Stomach (tissue), 9 donors: ENCODE results near the gene ZNF423. TPM values are rescaled to one million over a fixed set of nuclear protein-coding genes. Genes with fewer than 3 reads are reported as not detected.

ENCODE experiments used
- DNase-seq, 2 donors: peaks; one replicate each; pipeline versions ENCODE4 v3.0.0 to v3.0.0-alpha.2; 2013 to 2019
- H3K27ac ChIP-seq, 5 donors: fragments of 200-600 bp in 4 of 5; sonication (generic) in 4 of 5; one replicate each; pipeline ENCODE4 v1.5.1; 2013 to 2019; ENCODE audit warnings: mild to moderate bottlenecking in 1 of 5, moderate library complexity in 1 of 5
- H3K27me3 ChIP-seq, 3 donors: fragments of 200-600 bp; sonication (generic); one replicate each; pipeline ENCODE4 v1.5.1; 2017 to 2019; ENCODE audit warnings: mixed run types in 1 of 3
- H3K36me3 ChIP-seq, 4 donors: fragments of 200-600 bp; sonication (generic); 1 replicate in 3 of 4; 2 replicates in 1 of 4; pipeline ENCODE4 v1.5.1; 2016 to 2019
- H3K4me1 ChIP-seq, 4 donors: fragments of 200-600 bp; sonication (generic); one replicate each; pipeline ENCODE4 v1.5.1; 2016 to 2019
- H3K4me3 ChIP-seq, 4 donors: fragments of 200-600 bp; sonication (generic) in 3 of 4; one replicate each; pipeline ENCODE4 v1.5.1; 2016 to 2019; ENCODE audit warnings: mild to moderate bottlenecking in 1 of 4
- H3K9me3 ChIP-seq, 4 donors: fragments of 200-600 bp; sonication (generic); one replicate each; pipeline ENCODE4 v1.5.1; 2016 to 2019
- CTCF ChIP-seq, 7 experiments: fragments of 450-650 bp in 4 of 7; fragments of 200-600 bp in 3 of 7; sonication (generic) in 3 of 7; IDR thresholded peaks; one replicate each; pipeline ENCODE4 v1.5.1; 2016 to 2019; ENCODE audit warnings: antibody characterized with exemption in 7 of 7, control low read depth in 2 of 7, mild to moderate bottlenecking in 1 of 7
- EP300 ChIP-seq: sonication (generic); formaldehyde crosslinking; IDR thresholded peaks from one replicate; pipeline ENCODE4 v1.6.1; 2017; ENCODE audit warnings: antibody characterized with exemption
- POLR2A ChIP-seq, 4 donors: fragments of 450-650 bp; IDR thresholded peaks; one replicate each; pipeline ENCODE4 v1.6.1; 2016; ENCODE audit warnings: antibody characterized with exemption in 4 of 4, control low read depth in 2 of 4, mild to moderate bottlenecking in 1 of 4, moderate library complexity in 1 of 4
- POLR2AphosphoS5 ChIP-seq, 3 donors: sonication (generic); formaldehyde crosslinking; IDR thresholded peaks; one replicate each; pipeline ENCODE4 v1.6.1; 2016; ENCODE audit warnings: antibody characterized with exemption in 3 of 3
- WGBS, 5 donors: extraction: QIAGEN DNeasy Blood & Tissue Kit in 3 of 5; methylation state at CpG; one replicate each; pipeline versions ENCODE4 v1.1.5 to v1.1.7; 2013 to 2018; 5-methylcytosine and 5-hydroxymethylcytosine counted together
- intact Hi-C: fragments of 100-400 bp; cut with DNase I; formaldehyde crosslinking; loops from one replicate; pipeline ENCODE4 v1.15.1; 2023; ENCODE audit warnings: low total_unique reads
- polyA plus RNA-seq, 3 donors: library from polyadenylated mRNA; stranded (reverse); fragments of 200-250 nt; gene quantifications; one replicate each; pipeline ENCODE4 v1.2.3, GENCODE V29; 2013
- total RNA-seq, 5 donors: library from RNA; depleted of rRNA; stranded (reverse); fragments of >200 nt; gene quantifications; one replicate each; pipeline versions ENCODE4 v1.1.0 to v1.2.3, GENCODE V29; 2014 to 2016
- donor health status: healthy with polysubstance abuse.
- donor health status: Bipolar disorder and iron deficiency.
- donor health status: healthy.

The ZNF423 gene
- total and polyA plus RNA-seq, 8 donors: 0.29 to 3.5 (median 1.0) TPM

GRCh38 chr16:49700251-49701064, 155.5 kb downstream of the ZNF423 start:
- H3K4me3 ChIP-seq: no peak overlapping the region
- no peaks in the 10 kb centered on the region for H3K9me3 ChIP-seq
- peak overlapping the region in 3 of 5 donors; percentile 48 to 74 (median 72) for H3K27ac ChIP-seq
- H3K27me3 ChIP-seq: peaks cover 0 to 24% (median 0%) of the 10 kb centered on the region in 3 donors
- peaks cover 0 to 52% (median 28%) of the 10 kb centered on the region in 4 donors for H3K4me1 ChIP-seq
- 41 to 67% (median 64%) methylated on average over 8 to 10 of the region's 10 CpGs for WGBS, 5 donors
- intact Hi-C loops: no loop called here
- no peak for TF ChIP-seq POLR2A (IDR thresholded peaks at IDR 0.05)
- peak in 1 of 2 donors; percentile 81 for DNase-seq
- no peaks in the 10 kb centered on the region for H3K36me3 ChIP-seq

GRCh38 chr16:49699841-49700175, 156.1 kb downstream of the ZNF423 start:
- H3K36me3 ChIP-seq: no peaks in the 10 kb centered on the region
- TF ChIP-seq POLR2A (IDR thresholded peaks at IDR 0.05) (no peak), EP300 (no peak), CTCF (IDR thresholded peaks at IDR 0.05) (no peak), POLR2AphosphoS5 (IDR thresholded peaks at IDR 0.05) (no peak)
- no peak overlapping the region for H3K4me3 ChIP-seq
- H3K27ac ChIP-seq: peak overlapping the region in 4 of 5 donors; percentile 2 to 74 (median 60)
- no peaks in the 10 kb centered on the region for H3K9me3 ChIP-seq
- peaks cover 0 to 52% (median 28%) of the 10 kb centered on the region in 4 donors for H3K4me1 ChIP-seq
- peak in 1 of 2 donors; percentile 35 for DNase-seq
- intact Hi-C loops: no loop called here
- WGBS, 5 donors: 51 to 84% (median 78%) methylated on average over 3 of the region's 3 CpGs
- H3K27me3 ChIP-seq: peaks cover 0 to 24% (median 0%) of the 10 kb centered on the region in 3 donors

- 45 to 72% (median 62%) methylated on average over 18 of the region's 18 CpGs for WGBS, 5 donors
- Histone ChIP-seq H3K27ac (peak overlapping the region in 4 of 5 donors; percentile 2 to 74 (median 60)), H3K27me3 (peaks cover 0 to 24% (median 0%) of the 10 kb centered on the region in 3 donors), H3K4me1 (peaks cover 0 to 52% (median 28%) of the 10 kb centered on the region in 4 donors), H3K36me3 (no peaks in the 10 kb centered on the region), H3K4me3 (no peak overlapping the region), H3K9me3 (no peaks in the 10 kb centered on the region)
- intact Hi-C loops: no loop called here
- DNase-seq: peak in 1 of 2 donors; percentile 64
- TF ChIP-seq CTCF (IDR thresholded peaks at IDR 0.05) (no peak), POLR2AphosphoS5 (IDR thresholded peaks at IDR 0.05) (no peak), POLR2A (IDR thresholded peaks at IDR 0.05) (no peak), EP300 (no peak)
Measured at GRCh38 chr16:49698931-49699840, 156.7 kb downstream of the ZNF423 start.

GRCh38 chr16:49698453-49698815, 157.5 kb downstream of the ZNF423 start:
- Histone ChIP-seq H3K36me3 (no peaks in the 10 kb centered on the region), H3K9me3 (no peaks in the 10 kb centered on the region), H3K27ac (peak overlapping the region in 2 of 5 donors; percentile 72 to 74), H3K4me1 (peaks cover 0 to 52% (median 27%) of the 10 kb centered on the region in 4 donors), H3K27me3 (peaks cover 0 to 24% (median 0%) of the 10 kb centered on the region in 3 donors), H3K4me3 (no peak overlapping the region)
- TF ChIP-seq POLR2A (IDR thresholded peaks at IDR 0.05) (no peak), EP300 (no peak), POLR2AphosphoS5 (IDR thresholded peaks at IDR 0.05) (no peak), CTCF (IDR thresholded peaks at IDR 0.05) (no peak)
- peak in 1 of 2 donors; percentile 65 for DNase-seq
- 49 to 64% (median 54%) methylated on average over 23 to 26 of the region's 26 CpGs for WGBS, 5 donors
- intact Hi-C loops: no loop called here
